SIG-M5 treated with dmso at 0.1 percent for 504 hours (cell line): Measurements from ENCODE around the gene ART1.

Experiments used
- DNase-seq: peaks from one replicate; lab custom pipeline; 2025; ENCODE audit not compliant: unreplicated experiment; lab: John Stamatoyannopoulos, UW

ART1 gene

GRCh38 chr11:3712274-3712673 lies 67.3 kb downstream of the ART1 start:
- DNase-seq: no peak
